K562 (cell line): ENCODE results near the gene TMEM208.

Experiments used
- CHD4 ChIP-seq: fragments of 200-600 bp; sonication (generic); IDR thresholded peaks from 3 replicates; pipeline ENCODE4 v1.6.1; 2012; ENCODE audit warnings: low read depth, mild to moderate bottlenecking, mixed read lengths, low read length, inconsistent platforms; ENCODE audit not compliant: insufficient read depth, insufficient replicate concordance, poor library complexity, severe bottlenecking
- MAFK ChIP-seq: IDR thresholded peaks from 2 replicates; pipeline ENCODE4 v1.6.1; 2011; ENCODE audit warnings: low read length, improper control_type of control experiment
- NFE2L1 ChIP-seq: fragments of 450-650 bp; IDR thresholded peaks from 2 replicates; pipeline ENCODE4 v1.6.1; 2016; ENCODE audit warnings: missing genetic modification characterization, low read depth, mild to moderate bottlenecking, missing compliant biosample characterization, moderate library complexity, borderline replicate concordance
- TCF7L2 ChIP-seq: fragments of 150-350 bp; IDR thresholded peaks from 2 replicates; pipeline ENCODE4 v1.6.1; 2016; ENCODE audit warnings: low read depth, mild to moderate bottlenecking, low read length, moderate library complexity
- ZNF23 ChIP-seq: fragments of 250-450 bp; sonication (Bioruptor Pico); IDR thresholded peaks from 2 replicates; pipeline ENCODE4 v1.4.0; 2020; ENCODE audit warnings: mild to moderate bottlenecking
- ZNF311 ChIP-seq: fragments of 250-450 bp; sonication (Bioruptor Pico); IDR thresholded peaks from 2 replicates; pipeline ENCODE4 v1.4.0; 2020; ENCODE audit warnings: mild to moderate bottlenecking, moderate library complexity
- ZNF766 ChIP-seq: fragments of 200-800 bp; sonication (Bioruptor generic); conservative IDR thresholded peaks from 2 replicates; pipeline ENCODE4 v1.6.1; 2016; ENCODE audit warnings: missing genetic modification characterization, missing compliant biosample characterization
- ZNF780A ChIP-seq: fragments of 250-450 bp; sonication (Bioruptor Pico); IDR thresholded peaks from 2 replicates; pipeline ENCODE4 v1.5.0; 2021; ENCODE audit warnings: mild to moderate bottlenecking
- TF ChIP-seq, protein P1 (sequence below): fragments of 450-650 bp; IDR thresholded peaks from 2 replicates; pipeline ENCODE4 v1.6.1; 2014; ENCODE audit warnings: low read depth, mild to moderate bottlenecking, moderate library complexity, borderline replicate concordance

DNA sequence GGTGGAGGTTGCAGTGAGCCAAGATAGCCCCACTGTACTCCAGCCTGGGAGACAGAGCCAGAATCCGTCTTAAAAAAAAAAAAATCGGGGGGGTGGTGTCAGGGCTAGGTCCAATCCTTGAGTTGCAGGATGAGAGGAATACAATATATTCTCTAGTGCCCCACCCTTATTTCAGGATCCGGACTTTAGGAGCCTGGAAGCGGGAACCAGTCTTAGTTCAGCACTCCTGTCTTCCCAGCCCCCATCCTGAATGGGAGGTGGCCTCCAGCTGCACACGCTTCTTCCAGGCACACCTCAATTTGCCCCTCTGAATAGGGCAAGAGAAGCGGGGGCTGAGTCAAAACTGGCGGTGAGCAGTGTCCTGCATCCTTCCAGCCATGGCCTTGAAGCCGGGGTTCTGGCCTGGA lies 18.7 kb downstream of the TMEM208 start:
- no peak for TF ChIP-seq CHD4
- TF ChIP-seq ZNF780A (CRISPR knock-in tag), result no peak
- TF ChIP-seq TCF7L2, result no peak
- TF ChIP-seq NFE2L1 (tag), result no peak
- TF ChIP-seq ZNF766, result no peak
- no peak for TF ChIP-seq MAFK
- TF ChIP-seq, protein P1, sequence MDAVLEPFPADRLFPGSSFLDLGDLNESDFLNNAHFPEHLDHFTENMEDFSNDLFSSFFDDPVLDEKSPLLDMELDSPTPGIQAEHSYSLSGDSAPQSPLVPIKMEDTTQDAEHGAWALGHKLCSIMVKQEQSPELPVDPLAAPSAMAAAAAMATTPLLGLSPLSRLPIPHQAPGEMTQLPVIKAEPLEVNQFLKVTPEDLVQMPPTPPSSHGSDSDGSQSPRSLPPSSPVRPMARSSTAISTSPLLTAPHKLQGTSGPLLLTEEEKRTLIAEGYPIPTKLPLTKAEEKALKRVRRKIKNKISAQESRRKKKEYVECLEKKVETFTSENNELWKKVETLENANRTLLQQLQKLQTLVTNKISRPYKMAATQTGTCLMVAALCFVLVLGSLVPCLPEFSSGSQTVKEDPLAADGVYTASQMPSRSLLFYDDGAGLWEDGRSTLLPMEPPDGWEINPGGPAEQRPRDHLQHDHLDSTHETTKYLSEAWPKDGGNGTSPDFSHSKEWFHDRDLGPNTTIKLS, result no peak
- TF ChIP-seq ZNF311 (CRISPR knock-in tag), result no peak
- TF ChIP-seq ZNF23, result no peak
